HG03571 (cell line): ENCODE data around the gene EPS8L2.

Experiments
- ATAC-seq: cut with Tn5 transposase; IDR thresholded peaks from one replicate; pipeline ENCODE4 v1.9.1; 2021; ENCODE audit not compliant: unreplicated experiment

EPS8L2 gene

GRCh38 chr11:703506-703905 is 2.5 kb upstream of the EPS8L2 start:
- no peak for ATAC-seq

DNA sequence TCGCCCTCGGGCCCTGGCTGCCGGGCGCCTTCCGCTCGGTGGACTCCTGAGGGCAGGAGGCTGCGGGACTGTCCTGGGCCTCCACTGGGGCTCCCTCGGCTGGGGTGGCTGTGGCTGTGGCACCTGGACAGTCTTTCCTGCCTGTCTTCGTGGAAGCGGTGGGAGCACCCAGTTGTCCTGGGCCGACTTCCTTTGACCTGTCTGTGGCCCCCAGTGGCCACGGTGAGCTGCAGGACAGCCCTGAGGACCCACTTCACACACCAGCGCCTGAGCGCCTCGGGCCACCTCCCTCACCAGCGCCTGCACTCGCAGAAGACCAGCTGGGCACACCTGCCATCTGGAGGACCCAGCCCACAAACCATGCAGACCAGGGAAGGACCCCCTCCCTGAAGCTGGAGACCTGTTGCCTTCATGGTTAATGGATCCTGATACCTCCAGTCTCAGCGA is 1.8 kb upstream of the EPS8L2 start:
- ATAC-seq, result no peak

GRCh38 chr11:704781-705645 is 1.0 kb upstream of the EPS8L2 start:
- ATAC-seq, result no peak

- no peak for ATAC-seq
Observed at GRCh38 chr11:706439-706956, 467 bp downstream of the EPS8L2 start.

DNA sequence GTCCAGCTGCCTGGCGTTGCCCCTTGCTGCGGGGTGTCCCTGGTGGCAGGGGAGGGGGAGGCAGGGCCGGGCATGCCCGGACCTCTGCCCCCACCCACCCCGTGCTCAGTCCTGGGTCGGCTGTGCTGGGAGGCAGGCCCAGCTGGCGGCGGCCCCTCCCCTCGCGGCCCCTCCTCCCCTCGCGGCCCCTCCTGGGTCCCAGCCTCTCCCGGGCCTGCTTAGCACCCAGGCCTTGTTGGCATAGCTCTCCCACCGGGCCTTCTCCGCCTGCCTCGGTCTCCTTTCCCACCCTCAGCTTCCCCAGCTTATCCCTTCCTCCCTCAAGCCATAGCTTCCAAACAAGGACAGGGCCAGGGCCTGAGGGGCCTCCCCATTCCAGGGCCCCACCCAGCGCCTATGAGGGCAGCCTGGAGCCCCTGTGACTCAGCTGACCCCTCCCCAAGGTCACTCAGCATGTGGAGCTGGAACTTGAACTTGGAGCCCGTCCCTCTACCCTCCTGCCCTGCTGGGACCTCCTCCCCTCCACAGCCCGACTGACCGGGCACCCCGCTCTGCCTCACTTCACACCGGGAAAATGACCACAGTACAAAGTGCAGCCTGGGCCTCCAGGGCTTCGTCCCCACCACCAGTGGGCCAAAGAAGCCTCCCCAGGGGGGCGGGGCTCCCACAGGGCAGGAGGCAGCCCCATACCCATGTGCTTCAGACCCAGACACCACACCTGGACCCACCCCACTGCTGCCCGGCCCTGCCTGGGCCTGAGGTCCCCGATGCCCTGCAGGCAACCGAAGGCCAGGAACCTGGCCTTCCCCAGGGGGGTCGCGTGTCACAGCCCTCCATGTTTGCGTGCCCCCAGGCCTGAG is 1.2 kb downstream of the EPS8L2 start:
- no peak for ATAC-seq

DNA sequence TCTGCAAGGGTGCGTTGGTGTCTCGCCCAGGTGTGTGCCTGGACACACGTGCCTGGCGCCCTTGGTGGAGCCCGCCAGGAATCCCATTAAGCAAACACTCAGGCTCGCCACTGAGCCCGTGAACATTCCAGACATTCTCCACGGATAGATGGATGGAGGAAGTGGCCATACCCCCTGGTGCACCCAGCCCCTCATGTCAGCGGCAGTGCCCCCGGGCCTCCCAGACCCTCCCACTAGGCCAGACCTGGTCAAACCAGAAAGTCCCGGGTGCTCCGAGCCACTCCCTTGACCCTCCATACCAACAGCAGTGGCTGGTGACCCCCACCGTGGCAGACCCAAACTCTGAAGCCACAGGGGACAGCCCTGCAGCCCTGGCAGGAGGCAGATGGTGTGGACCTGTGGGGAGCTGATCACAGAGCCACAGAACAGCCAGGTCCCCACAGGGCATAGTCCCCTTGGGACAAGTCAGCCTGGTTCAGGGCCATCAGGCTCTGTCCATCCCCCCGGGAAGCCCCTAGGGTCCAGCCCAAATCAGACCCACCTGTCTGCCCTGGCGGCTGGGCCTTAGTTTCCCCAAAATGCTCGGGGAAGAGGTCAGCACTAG is 1.9 kb downstream of the EPS8L2 start:
- no peak for ATAC-seq

- ATAC-seq, result no peak
Observed at GRCh38 chr11:708511-708910, 2.5 kb downstream of the EPS8L2 start.

GRCh38 chr11:709109-709997 is 3.3 kb downstream of the EPS8L2 start:
- no peak for ATAC-seq

DNA sequence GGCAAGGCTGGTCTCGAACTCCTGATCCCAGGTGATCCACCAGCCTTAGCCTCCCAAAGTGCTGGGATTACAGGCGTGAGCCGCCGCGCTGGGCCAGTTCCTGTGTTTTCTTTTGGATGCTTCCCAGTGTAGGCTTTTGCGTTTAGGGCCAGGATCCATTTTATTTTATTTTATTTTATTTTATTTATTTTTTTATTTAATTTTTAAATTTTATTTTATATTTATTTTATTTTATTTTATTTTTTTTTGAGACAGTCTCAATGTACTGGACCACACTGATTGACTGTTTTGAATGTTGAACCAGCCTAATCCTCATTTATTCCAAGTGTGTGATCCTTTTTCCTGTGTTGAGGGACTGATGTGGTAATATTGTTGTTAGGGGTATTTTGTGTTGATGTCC is 8.4 kb downstream of the EPS8L2 start:
- no peak for ATAC-seq

DNA sequence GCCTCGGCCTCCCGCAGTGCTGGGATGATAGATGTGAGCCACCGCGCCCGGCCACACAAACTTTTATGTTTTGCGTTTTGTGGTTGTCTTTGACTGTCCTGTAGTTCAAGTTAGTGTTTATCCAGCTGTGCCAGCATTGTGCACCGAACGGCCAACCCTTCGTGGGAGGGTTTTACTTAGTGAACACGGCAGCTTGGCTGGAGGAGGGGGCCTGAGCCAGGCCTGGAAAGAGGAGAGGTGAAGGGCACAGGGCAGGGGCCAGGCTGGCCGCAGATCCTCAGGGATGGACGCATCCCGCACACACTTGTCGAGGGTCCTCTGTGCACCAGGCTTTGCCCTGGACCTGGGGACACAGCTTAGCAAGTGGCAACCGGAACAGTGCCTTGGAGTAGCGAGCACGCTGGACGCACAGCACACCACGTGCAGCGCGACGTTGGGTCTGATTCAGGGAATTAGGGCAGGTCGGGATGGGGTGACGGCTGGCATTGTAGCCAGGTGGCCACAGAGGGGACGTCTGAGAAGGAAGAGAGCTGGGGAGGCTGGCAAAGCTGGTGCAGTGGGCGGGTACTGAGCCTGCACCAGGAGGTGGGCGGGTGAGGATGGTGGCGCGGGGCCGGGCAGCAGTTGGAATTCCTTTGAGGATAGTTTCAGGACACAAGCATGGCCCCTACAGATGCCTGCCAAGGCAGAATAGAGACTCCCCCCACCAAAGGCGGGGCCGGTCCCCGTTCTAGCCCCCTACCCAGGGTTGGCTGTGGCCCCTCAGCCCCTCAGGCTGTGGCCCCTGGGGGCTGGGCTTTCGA is 13.4 kb downstream of the EPS8L2 start:
- no peak for ATAC-seq

DNA sequence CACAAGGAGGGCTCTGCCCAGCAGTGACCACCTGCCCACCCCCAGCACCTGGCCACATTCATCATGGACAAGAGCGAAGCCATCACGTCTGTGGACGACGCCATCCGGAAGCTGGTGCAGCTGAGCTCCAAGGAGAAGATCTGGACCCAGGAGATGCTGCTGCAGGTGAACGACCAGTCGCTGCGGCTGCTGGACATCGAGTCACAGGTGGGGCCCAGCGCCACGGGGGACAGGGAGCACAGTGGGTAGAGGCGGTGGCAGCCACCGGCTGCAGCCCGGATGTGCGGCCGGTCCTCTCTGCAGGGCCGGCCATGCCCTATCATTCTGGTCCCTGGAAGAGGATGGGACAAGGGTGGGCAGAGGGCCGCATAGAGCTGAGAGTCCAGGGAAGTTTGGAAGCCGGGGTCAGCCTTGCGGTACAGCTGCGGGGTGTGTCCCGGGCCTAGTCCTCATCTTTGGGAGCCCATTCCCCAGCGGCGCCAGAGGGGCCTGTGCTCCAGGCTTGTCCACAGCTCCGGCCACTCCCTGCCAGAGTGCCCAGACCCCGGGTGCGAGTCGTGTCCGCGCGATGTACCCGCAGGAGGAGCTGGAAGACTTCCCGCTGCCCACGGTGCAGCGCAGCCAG is 14.1 kb downstream of the EPS8L2 start:
- ATAC-seq, result no peak

DNA sequence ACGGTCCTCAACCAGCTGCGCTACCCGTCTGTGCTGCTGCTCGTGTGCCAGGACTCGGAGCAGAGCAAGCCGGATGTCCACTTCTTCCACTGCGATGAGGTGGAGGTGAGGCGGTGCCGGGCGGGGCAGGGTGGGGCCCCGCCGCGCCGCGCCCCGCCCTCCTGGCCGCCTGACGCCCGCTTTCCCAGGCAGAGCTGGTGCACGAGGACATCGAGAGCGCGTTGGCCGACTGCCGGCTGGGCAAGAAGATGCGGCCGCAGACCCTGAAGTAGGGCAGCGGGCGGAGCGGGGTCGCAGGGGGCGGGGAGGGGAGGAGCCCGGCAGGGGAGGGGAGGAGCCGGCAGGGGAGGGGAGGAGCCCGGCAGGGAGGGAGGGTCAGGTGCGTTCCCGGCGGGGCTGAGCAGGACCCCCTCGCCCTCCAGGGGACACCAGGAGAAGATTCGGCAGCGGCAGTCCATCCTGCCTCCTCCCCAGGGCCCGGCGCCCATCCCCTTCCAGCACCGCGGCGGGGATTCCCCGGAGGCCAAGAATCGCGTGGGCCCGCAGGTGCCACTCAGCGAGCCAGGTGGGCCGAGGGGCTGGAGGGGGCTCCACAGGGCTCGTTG is 14.7 kb downstream of the EPS8L2 start:
- no peak for ATAC-seq

DNA sequence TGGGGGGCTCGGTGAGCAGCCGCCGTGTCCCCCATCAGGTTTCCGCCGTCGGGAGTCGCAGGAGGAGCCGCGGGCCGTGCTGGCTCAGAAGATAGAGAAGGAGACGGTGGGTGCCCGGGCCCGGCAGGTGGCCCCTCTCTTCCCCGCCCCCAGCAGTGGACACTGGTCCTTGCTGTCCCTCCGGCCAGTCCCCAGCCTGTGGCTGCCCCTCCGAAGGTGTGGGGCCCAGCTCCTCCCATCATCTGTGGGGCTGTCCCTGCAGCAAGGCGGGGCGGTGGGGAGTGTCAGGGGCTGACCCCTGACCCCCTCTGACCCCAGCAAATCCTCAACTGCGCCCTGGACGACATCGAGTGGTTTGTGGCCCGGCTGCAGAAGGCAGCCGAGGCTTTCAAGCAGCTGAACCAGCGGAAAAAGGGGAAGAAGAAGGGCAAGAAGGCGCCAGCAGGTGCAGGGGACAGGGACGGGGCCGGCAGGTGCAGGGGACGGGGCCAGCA is 15.3 kb downstream of the EPS8L2 start:
- ATAC-seq, result no peak

GRCh38 chr11:721741-722345 is 15.8 kb downstream of the EPS8L2 start:
- no peak for ATAC-seq

- no peak for ATAC-seq
Observed at GRCh38 chr11:722346-722811, 16.3 kb downstream of the EPS8L2 start.

DNA sequence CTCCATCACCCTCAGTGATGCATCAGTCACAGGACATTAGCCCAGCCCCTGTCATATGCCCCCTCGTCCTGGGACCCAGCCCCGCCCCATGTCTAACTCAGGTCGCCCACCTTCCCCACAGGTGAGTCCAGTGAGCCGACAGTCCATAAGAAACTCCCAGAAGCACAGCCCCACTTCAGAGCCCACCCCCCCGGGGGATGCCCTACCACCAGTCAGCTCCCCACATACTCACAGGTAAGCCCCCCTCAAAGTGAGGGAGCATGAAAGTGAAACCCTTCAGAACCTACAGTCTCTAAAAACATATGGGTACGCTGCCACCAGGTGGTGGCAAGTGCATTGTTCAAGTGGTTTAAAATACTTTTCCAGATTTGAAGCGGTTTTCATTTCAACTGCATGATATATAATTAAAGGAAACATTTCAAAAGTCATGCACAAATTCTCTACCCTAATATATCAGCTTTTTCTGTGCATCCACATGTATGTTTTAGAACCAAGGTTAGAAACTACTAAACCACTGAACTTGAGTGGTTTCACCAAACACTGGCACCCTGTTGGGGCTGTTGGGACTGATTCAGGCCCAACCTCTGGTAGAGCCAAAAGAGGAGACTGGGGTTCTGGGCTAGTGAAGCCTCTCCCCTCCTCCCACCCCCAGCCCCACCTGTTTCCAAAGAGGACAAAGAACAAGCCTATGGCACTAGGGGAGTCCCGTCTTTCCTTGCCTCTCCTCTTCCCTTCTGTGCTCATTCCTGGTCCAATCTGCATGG is 17.3 kb downstream of the EPS8L2 start:
- ATAC-seq, result no peak

GRCh38 chr11:724049-724777 is 18.2 kb downstream of the EPS8L2 start:
- ATAC-seq, result no peak
